NCI-H446 treated with DMSO at 0.1 percent for 48 hours (cell line): ENCODE data around the gene DPYD.

Source experiments
- DNase-seq: peaks from one replicate; lab custom pipeline; 2025; lab: John Stamatoyannopoulos, UW

Gene DPYD

GRCh38 chr1:97837161-97837560, 83.7 kb downstream of the DPYD start:
- peak; percentile 23 for DNase-seq

DNA sequence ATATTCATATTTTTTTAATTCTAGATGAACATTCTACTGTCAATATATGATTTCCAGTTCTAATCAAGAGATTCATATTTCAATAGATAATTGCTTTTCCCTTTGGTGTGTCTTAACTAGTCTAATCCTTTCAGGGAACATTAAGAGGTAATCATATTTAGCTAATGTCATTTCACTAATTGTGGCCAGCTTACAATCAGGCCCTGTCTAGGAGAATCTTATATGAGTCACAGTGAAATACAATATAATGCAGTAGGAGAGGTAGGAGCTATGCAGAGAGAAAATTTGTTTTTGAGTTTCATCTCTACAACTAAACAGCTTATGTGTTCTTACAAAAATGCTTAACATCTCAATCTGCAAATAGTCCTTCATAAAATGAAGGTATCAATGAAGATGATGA, 85.9 kb downstream of the DPYD start:
- DNase-seq = no peak

GRCh38 chr1:97833881-97834280, 87.0 kb downstream of the DPYD start:
- DNase-seq = no peak

- peak; percentile 97 for DNase-seq
Measured at GRCh38 chr1:97832481-97832880, 88.4 kb downstream of the DPYD start.

DNA sequence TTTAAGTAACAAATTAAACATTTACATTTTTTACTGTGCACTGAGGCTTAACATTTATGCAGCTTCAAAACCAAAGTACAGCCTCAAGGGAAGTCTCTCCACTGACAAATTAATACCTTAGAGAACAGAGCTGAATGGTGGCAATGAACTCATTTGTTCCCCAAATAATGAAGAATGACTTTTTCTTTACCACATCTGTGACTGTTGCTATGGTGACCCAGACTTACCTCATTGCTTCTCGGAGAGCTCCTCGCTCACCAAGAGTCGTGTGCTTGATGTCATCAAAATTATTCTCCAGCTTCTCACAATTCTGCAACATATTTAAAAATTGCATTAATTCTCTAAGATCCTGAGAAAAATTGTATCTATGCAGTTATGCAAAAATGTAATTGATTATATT, 92.9 kb downstream of the DPYD start:
- DNase-seq = no peak

- peak; percentile 32 for DNase-seq
Measured at GRCh38 chr1:97826820-97827219, 94.0 kb downstream of the DPYD start.

GRCh38 chr1:97824624-97825023, 96.2 kb downstream of the DPYD start:
- peak; percentile 44 for DNase-seq

DNA sequence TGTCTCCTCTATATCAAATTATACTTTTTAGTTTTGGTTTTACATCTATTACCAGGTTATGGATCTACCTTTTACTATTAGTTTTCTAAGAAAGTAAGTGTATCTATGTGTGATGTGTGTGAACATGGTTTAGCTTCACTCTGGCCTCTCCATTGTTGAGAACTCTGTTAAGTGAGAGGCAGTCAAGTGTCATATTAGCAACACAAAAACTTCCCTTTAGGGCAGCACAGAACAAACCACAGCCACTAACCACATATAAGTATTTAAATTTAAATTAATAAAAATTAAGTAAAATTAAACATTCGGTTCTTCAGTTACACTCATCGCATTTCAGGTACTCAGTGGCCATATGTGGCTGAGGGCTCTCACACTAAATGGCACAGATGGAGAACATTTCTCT, 96.6 kb downstream of the DPYD start:
- DNase-seq = no peak

GRCh38 chr1:97820470-97821188, 100.2 kb downstream of the DPYD start:
- DNase-seq = peak; percentile 39

DNA sequence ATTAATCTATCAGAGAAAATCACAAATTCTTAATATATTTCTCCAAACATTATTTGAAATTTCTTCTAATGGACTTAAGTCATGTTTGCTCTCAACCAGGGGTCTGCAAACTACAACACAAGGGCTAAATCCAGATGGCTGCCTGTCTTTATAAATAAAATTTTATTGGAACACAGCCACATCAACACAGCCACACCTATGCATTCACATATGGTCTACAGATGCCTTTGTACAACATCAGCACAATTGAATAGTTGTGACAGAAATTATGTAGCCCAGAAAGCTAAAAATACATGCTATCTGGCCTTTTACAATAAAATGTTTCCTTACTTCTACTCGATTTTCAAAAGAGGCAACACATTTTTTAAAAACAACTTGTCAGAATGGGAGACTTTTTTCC, 103.9 kb downstream of the DPYD start:
- DNase-seq = no peak

- no peak for DNase-seq
Measured at GRCh38 chr1:97814804-97815203, 106.0 kb downstream of the DPYD start.

DNA sequence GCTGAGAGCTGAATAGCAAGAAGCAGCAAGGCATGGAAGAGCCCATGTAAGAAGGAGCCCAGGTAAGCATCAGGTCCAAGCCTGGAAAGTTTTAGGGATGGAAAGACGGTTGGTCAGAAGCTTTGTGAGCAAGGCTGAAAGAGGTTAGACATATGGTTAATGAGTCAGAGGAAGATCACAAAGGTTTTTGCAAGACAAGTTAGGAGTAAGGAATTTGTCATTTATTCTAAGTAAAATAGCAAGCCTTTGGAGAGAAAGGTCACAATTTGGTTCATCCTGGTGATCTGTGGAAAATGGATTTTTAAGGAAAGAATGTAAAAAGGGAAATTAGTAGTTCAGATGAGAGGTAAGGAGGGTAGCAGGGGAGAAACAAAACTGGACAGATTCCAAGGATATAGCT, 106.7 kb downstream of the DPYD start:
- DNase-seq = no peak

DNA sequence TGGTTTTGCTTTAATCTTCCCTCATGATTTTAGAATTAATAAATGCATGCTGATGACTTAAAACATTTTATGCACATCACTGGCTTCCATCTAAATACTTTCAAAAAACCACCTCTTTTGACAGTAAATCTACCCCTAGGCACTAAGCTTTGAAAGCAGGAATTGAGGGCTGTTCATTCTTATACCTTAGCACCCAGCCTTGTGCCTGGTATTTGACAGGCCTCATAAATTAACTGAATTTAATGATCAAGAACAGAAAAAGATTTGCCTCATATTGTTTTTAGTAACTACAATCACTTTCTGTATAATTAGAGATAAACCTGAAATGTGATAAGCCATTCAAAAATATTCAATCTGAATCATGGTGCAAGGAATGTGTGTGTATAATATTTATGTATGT, 108.8 kb downstream of the DPYD start:
- DNase-seq = no peak

DNA sequence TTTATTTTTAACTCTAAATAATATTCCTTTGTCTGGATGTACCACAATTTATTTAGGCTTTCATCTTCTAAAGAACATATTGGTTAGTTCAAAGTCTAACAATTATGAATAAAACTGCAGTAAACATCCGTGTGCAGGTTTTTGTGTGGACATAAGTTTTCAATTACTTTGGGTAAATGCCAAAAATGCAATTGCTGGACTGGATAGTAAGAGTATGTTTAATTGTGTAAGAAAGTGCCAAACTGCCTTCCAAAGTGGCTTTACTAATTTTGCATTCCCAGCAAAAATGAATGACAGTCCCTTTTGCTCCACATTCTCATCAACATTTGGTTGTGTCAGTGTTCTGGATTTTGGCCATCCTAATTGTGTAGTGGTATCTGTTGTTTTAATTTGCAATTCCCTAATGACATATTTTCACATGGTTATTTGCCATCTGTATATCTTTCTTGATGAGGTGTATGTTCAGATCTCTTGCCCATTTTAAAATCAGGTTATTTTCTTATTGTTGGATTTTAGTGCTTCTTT, 113.8 kb downstream of the DPYD start:
- DNase-seq = peak; percentile 76

- DNase-seq = no peak
Measured at GRCh38 chr1:97806326-97806725, 114.5 kb downstream of the DPYD start.

- DNase-seq = no peak
Measured at GRCh38 chr1:97805093-97805492, 115.7 kb downstream of the DPYD start.

- no peak for DNase-seq
Measured at GRCh38 chr1:97803026-97803425, 117.8 kb downstream of the DPYD start.

DNA sequence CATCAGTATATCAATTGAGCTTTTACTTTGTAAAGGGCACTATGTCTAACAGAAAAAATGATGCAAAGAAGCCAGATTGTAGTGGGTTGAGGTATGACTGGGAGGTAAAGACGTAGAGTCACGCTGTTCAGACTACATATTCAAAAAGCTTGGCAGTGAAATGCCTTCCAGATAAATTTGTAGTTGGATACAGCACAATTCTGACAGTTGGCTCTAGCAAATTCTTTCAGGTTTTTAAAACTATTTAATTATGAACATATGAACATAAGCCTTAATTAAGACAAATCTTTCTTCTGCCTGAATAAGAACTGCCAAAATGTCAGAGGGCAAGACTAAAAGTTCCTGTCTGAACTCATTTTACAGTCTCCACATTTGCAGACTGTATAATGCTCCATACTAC, 118.8 kb downstream of the DPYD start:
- peak; percentile 72 for DNase-seq

DNA sequence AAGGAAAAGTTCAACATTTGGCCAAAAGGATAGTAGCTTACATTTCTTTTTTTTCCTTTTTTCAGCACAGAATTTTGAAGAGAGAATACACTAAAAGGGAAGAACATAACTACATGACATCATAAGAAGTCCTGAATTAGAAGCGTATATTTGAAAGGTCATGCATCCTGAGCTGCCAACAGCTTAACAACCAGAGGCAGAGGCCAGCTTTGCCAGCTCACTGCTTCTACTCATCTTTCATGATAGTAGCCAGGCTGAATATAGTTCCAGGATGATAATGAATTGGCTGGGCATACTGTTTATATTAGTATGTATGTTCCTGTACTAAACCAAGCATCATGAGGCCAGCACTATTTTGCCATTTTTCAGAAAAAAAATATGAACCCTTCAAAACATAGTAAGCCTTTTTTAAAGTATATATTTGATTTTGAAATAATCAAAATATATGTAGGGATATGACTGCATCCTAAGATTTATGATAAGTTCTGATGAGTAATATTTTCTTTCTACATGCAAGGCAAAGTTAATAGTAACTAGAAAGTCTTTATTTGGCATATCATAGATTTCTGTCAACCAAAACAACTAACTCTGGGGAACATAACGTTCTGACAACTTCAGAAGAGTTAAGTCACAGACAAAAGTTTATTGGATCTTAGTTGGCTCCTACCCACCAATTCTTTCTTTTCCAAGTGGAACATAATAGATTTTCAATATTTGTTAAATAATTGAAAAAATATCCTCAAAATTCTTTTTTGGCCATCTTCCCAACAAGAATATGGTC, 123.2 kb downstream of the DPYD start:
- peak; percentile 72 for DNase-seq

GRCh38 chr1:97796711-97797110, 124.1 kb downstream of the DPYD start:
- DNase-seq = no peak

DNA sequence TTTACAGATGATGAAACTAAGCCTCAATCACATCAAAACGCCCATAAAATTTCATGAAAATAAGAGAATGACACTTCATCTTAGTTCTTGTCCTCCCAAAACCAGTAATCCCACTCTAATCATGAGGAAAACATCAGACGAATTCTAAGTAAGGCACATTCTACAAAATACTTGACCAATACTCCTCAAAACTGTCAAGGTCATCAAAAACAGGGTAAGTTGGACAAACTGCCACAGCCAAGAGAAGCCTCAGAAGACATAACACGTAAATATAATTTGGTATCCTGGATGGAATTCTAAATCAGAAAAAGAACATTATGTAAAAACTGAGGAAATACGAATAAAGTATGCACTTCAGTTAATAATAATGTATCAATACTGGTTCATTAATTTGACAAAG, 128.2 kb downstream of the DPYD start:
- DNase-seq = no peak

GRCh38 chr1:97791251-97791650, 129.6 kb downstream of the DPYD start:
- no peak for DNase-seq

GRCh38 chr1:97787231-97787630, 133.6 kb downstream of the DPYD start:
- DNase-seq = no peak
